Liver (tissue), 9 donors: ENCODE data around the gene CARS2. TPM values are rescaled to one million over a fixed set of nuclear protein-coding genes. Genes with fewer than 3 reads are reported as not detected.

Experiments
- DNase-seq: peaks from one replicate; pipeline ENCODE4 v3.0.0-alpha.2; 2017; ENCODE audit warnings: low spot score
- H3K27ac ChIP-seq, 2 donors: one replicate each; pipeline ENCODE4 v1.7.0; 2013; ENCODE audit warnings: inconsistent platforms in 2 of 2, low read length in 2 of 2, control low read depth in 1 of 2, low read depth in 1 of 2, mild to moderate bottlenecking in 1 of 2
- H3K27me3 ChIP-seq, 4 donors: one replicate each; pipeline versions ENCODE4 v1.6.1 to v1.7.0; 2013; ENCODE audit warnings: low read length in 3 of 4, inconsistent platforms in 1 of 4, mild to moderate bottlenecking in 1 of 4, moderate library complexity in 1 of 4; ENCODE audit not compliant: control insufficient read depth in 4 of 4, insufficient read depth in 4 of 4
- H3K36me3 ChIP-seq, 4 donors: one replicate each; pipeline versions ENCODE4 v1.6.1 to v1.7.0; 2013; ENCODE audit warnings: low read length in 3 of 4, mild to moderate bottlenecking in 3 of 4, low read depth in 1 of 4, moderate library complexity in 1 of 4; ENCODE audit not compliant: control insufficient read depth in 4 of 4, insufficient read depth in 3 of 4
- H3K4me1 ChIP-seq, 4 donors: one replicate each; pipeline versions ENCODE4 v1.6.1 to v1.7.0; 2013; ENCODE audit warnings: low read length in 3 of 4, mild to moderate bottlenecking in 3 of 4, moderate library complexity in 1 of 4; ENCODE audit not compliant: control insufficient read depth in 4 of 4, insufficient read depth in 4 of 4
- H3K4me3 ChIP-seq, 3 donors: one replicate each; pipeline versions ENCODE4 v1.6.1 to v1.7.0; 2013; ENCODE audit warnings: low read length in 3 of 3, control low read depth in 1 of 3, low read depth in 1 of 3, mild to moderate bottlenecking in 1 of 3
- H3K9ac ChIP-seq, 2 donors: one replicate each; pipeline ENCODE4 v1.7.0; 2013; ENCODE audit warnings: low read length in 2 of 2, mild to moderate bottlenecking in 2 of 2, moderate library complexity in 2 of 2, control low read depth in 1 of 2, low read depth in 1 of 2
- H3K9me3 ChIP-seq, 4 donors: one replicate each; pipeline versions ENCODE4 v1.6.1 to v1.7.0; 2013; ENCODE audit warnings: low read length in 3 of 4; ENCODE audit not compliant: control insufficient read depth in 4 of 4
- ATF3 ChIP-seq: IDR thresholded peaks from 2 replicates; pipeline ENCODE4 v1.6.1; 2016; ENCODE audit warnings: antibody characterized with exemption
- CTCF ChIP-seq: fragments of 150-350 bp; IDR thresholded peaks from 2 replicates; pipeline ENCODE4 v1.5.1; 2017; ENCODE audit warnings: improper control_type of control experiment, low read depth, low read length; ENCODE audit not compliant: missing input control
- EGR1 ChIP-seq, 2 donors: IDR thresholded peaks; 2 replicates each; pipeline ENCODE4 v1.6.1; 2016 to 2018; ENCODE audit warnings: antibody characterized with exemption in 2 of 2, low read depth in 2 of 2
- FOXA2 ChIP-seq: IDR thresholded peaks from 2 replicates; pipeline ENCODE4 v1.6.1; 2016; ENCODE audit warnings: antibody characterized with exemption
- GABPA ChIP-seq, 2 donors: IDR thresholded peaks in 1 of 2; conservative IDR thresholded peaks in 1 of 2; 2 replicates each; pipeline ENCODE4 v1.6.1; 2016; ENCODE audit warnings: antibody characterized with exemption in 2 of 2, mild to moderate bottlenecking in 1 of 2, moderate library complexity in 1 of 2
- JUND ChIP-seq, 2 donors: IDR thresholded peaks; 2 replicates each; pipeline ENCODE4 v1.6.1; 2016; ENCODE audit warnings: antibody characterized with exemption in 2 of 2
- MAX ChIP-seq: IDR thresholded peaks from 2 replicates; pipeline ENCODE4 v1.6.1; 2016; ENCODE audit warnings: antibody characterized with exemption
- NR2F2 ChIP-seq: IDR thresholded peaks from 2 replicates; pipeline ENCODE4 v1.6.1; 2016; ENCODE audit warnings: antibody characterized with exemption
- RAD21 ChIP-seq, 2 donors: IDR thresholded peaks; 2 replicates each; pipeline ENCODE4 v1.6.1; 2016; ENCODE audit warnings: antibody characterized with exemption in 2 of 2, mild to moderate bottlenecking in 2 of 2
- REST ChIP-seq: IDR thresholded peaks from 2 replicates; pipeline ENCODE4 v1.6.1; 2016; ENCODE audit warnings: antibody characterized with exemption, mild to moderate bottlenecking
- SP1 ChIP-seq: IDR thresholded peaks from 2 replicates; pipeline ENCODE4 v1.6.1; 2018; ENCODE audit warnings: antibody characterized with exemption, mild to moderate bottlenecking
- TAF1 ChIP-seq: conservative IDR thresholded peaks from 2 replicates; pipeline ENCODE4 v1.6.1; 2016; ENCODE audit warnings: antibody characterized with exemption, mild to moderate bottlenecking
- YY1 ChIP-seq: IDR thresholded peaks from 2 replicates; pipeline ENCODE4 v1.6.1; 2016; ENCODE audit warnings: antibody characterized with exemption, mild to moderate bottlenecking
- ZBTB33 ChIP-seq: IDR thresholded peaks from 2 replicates; pipeline ENCODE4 v1.6.1; 2016; ENCODE audit warnings: antibody characterized with exemption
- WGBS: extraction: QIAGEN DNeasy Blood & Tissue Kit; methylation state at CpG from one replicate; pipeline ENCODE4 v1.1.7; 2013; 5-methylcytosine and 5-hydroxymethylcytosine counted together
- polyA plus RNA-seq, 2 donors: library from polyadenylated mRNA; stranded (reverse) in 1 of 2; unstranded in 1 of 2; fragments of 200-250 nt in 1 of 2; fragments of >200 nt in 1 of 2; fragmentation: Nextera tagmentation in 1 of 2; extraction: Ambion mirVana in 1 of 2; gene quantifications; one replicate each; pipeline versions ENCODE4 v1.2.1 to v1.2.3, GENCODE V29; 2013 to 2015
- total RNA-seq, 2 donors: library from RNA; depleted of rRNA; stranded (reverse); fragments of >200 nt; gene quantifications; one replicate each; pipeline ENCODE4 v1.2.3, GENCODE V29; 2014
- donor health status: healthy.
- donor health status: healthy.
- donor health status: healthy.
- donor health status: healthy.
- donor health status: healthy.

Gene CARS2
- total and polyA plus RNA-seq, 4 donors, result 28.6 to 44.0 (median 31.4) TPM

- Histone ChIP-seq H3K9me3 (no peaks in the 10 kb centered on the region), H3K4me3 (no peak overlapping the region), H3K27me3 (no peaks in the 10 kb centered on the region), H3K36me3 (peaks cover 2 to 23% (median 15%) of the 10 kb centered on the region in 4 donors), H3K27ac (no peak overlapping the region), H3K4me1 (no peaks in the 10 kb centered on the region), H3K9ac (no peak overlapping the region)
- 87% methylated on average over 9 of the region's 9 CpGs for WGBS
- no peak for DNase-seq
- TF ChIP-seq NR2F2, result no peak
- no peak for TF ChIP-seq MAX
- TF ChIP-seq ATF3, result no peak
- TF ChIP-seq SP1, result no peak
- no peak for TF ChIP-seq FOXA2
- no peak for TF ChIP-seq TAF1
These were observed 36.9 kb downstream of the CARS2 start for GRCh38 chr13:110669036-110669435.

- Histone ChIP-seq H3K4me3 (no peak overlapping the region), H3K27me3 (no peaks in the 10 kb centered on the region), H3K4me1 (no peaks in the 10 kb centered on the region), H3K9me3 (no peaks in the 10 kb centered on the region), H3K36me3 (peaks cover 6 to 31% (median 23%) of the 10 kb centered on the region in 4 donors), H3K27ac (peak overlapping the region; percentile 41 to 46), H3K9ac (no peak overlapping the region)
- TF ChIP-seq JUND (IDR thresholded peaks at IDR 0.05) (no peak), EGR1 (IDR thresholded peaks at IDR 0.05; ENCODE audit: low read depth in 2 of 2) (no peak), FOXA2 (no peak), ATF3 (no peak), REST (no peak), CTCF (no peak)
- WGBS, result 92% methylated on average over 8 of the region's 8 CpGs
- no peak for DNase-seq
These were observed 39.7 kb downstream of the CARS2 start for GRCh38 chr13:110666255-110666533.

GRCh38 chr13:110665491-110666254 lies 40.2 kb downstream of the CARS2 start:
- no peaks in the 10 kb centered on the region for H3K27me3 ChIP-seq
- H3K27ac ChIP-seq, result peak overlapping the region; percentile 41 to 46
- H3K4me1 ChIP-seq, result no peaks in the 10 kb centered on the region
- no peak overlapping the region for H3K4me3 ChIP-seq
- H3K9ac ChIP-seq, result no peak overlapping the region
- no peak for DNase-seq
- H3K36me3 ChIP-seq, result peaks cover 6 to 31% (median 25%) of the 10 kb centered on the region in 4 donors
- WGBS, result 89% methylated on average over 23 of the region's 23 CpGs
- H3K9me3 ChIP-seq, result no peaks in the 10 kb centered on the region
- TF ChIP-seq MAX (no peak), YY1 (no peak), RAD21 (IDR thresholded peaks at IDR 0.05) (no peak), NR2F2 (no peak), REST (no peak), TAF1 (no peak), JUND (IDR thresholded peaks at IDR 0.05) (no peak), ZBTB33 (no peak), GABPA (IDR thresholded peaks at IDR 0.05 in 1 of 2, conservative IDR thresholded peaks at IDR 0.05 in 1 of 2) (no peak)
